Esophagus squamous epithelium (tissue), 4 donors: ENCODE measurements around the gene HDAC11.

Source experiments
- CTCF ChIP-seq, 6 experiments: fragments of 450-650 bp in 4 of 6; fragments of 200-600 bp in 2 of 6; sonication (generic) in 2 of 6; IDR thresholded peaks; one replicate each; pipeline ENCODE4 v1.5.1; 2016 to 2019; ENCODE audit warnings: antibody characterized with exemption in 6 of 6, mild to moderate bottlenecking in 4 of 6, moderate library complexity in 4 of 6
- POLR2A ChIP-seq, 4 donors: fragments of 450-650 bp; IDR thresholded peaks; one replicate each; pipeline ENCODE4 v1.6.1; 2017; ENCODE audit warnings: antibody characterized with exemption in 4 of 4, mild to moderate bottlenecking in 4 of 4, moderate library complexity in 3 of 4

DNA sequence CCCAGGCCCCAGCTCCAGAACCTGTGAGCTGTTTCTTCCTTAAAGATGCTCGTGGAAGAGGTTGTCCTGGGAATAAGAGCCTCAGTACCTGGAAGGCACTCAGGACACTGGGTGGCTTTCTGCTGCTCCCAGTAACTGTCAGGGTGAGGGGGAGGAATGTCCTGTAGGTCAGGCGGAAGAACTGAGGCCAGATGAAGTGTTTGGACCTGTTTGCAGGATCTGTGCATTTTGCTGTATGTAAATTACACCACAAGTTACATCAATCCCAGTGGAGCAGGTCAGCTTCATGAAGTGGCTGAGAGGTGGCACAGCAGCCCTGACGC lies 27.1 kb downstream of the HDAC11 start:
- TF ChIP-seq CTCF (IDR thresholded peaks at IDR 0.05) (no peak), POLR2A (IDR thresholded peaks at IDR 0.05) (no peak)
